Gastroesophageal sphincter (tissue), 4 donors: ENCODE results near the gene METTL15. TPM values are rescaled to one million over a fixed set of nuclear protein-coding genes. Genes with fewer than 3 reads are reported as not detected.

ENCODE experiments used
- ATAC-seq: fragments of 150-250 bp; one replicate; pipeline ENCODE4 v1.9.1; 2016; ENCODE audit warnings: mild to moderate bottlenecking, moderate library complexity
- H3K27ac ChIP-seq, 4 donors: fragments of 200-600 bp; sonication (generic) in 3 of 4; 1 replicate in 3 of 4; 2 replicates in 1 of 4; pipeline ENCODE4 v1.5.1; 2016 to 2019
- H3K27me3 ChIP-seq: fragments of 200-600 bp; sonication (generic); one replicate; pipeline ENCODE4 v1.5.1; 2019
- H3K36me3 ChIP-seq, 2 donors: fragments of 200-600 bp; sonication (generic); one replicate each; pipeline ENCODE4 v1.5.1; 2019; ENCODE audit warnings: control low read depth in 1 of 2
- H3K4me1 ChIP-seq, 3 donors: fragments of 200-600 bp; sonication (generic); 1 replicate in 2 of 3; 2 replicates in 1 of 3; pipeline ENCODE4 v1.5.1; 2016 to 2019; ENCODE audit warnings: control low read depth in 2 of 3
- H3K4me3 ChIP-seq, 2 donors: fragments of 200-600 bp; sonication (generic); one replicate each; pipeline ENCODE4 v1.5.1; 2019; ENCODE audit warnings: mild to moderate bottlenecking in 1 of 2, moderate library complexity in 1 of 2
- H3K9me3 ChIP-seq, 3 donors: fragments of 200-600 bp; sonication (generic); one replicate each; pipeline ENCODE4 v1.5.1; 2017 to 2019; ENCODE audit warnings: control low read depth in 2 of 3
- EP300 ChIP-seq: sonication (generic); formaldehyde crosslinking; IDR thresholded peaks from one replicate; pipeline ENCODE4 v1.6.1; 2017; ENCODE audit warnings: antibody characterized with exemption, mild to moderate bottlenecking
- POLR2A ChIP-seq, 2 donors: fragments of 450-650 bp; IDR thresholded peaks; one replicate each; pipeline ENCODE4 v1.6.1; 2017; ENCODE audit warnings: antibody characterized with exemption in 2 of 2, mild to moderate bottlenecking in 2 of 2, moderate library complexity in 1 of 2
- POLR2AphosphoS5 ChIP-seq: sonication (generic); formaldehyde crosslinking; IDR thresholded peaks from one replicate; pipeline ENCODE4 v1.6.1; 2017; ENCODE audit warnings: antibody characterized with exemption
- WGBS, 2 donors: methylation state at CpG; one replicate each; pipeline ENCODE4 v1.1.5; 2018; ENCODE audit warnings: low coverage in 1 of 2; 5-methylcytosine and 5-hydroxymethylcytosine counted together
- total RNA-seq, 4 donors: library from RNA; depleted of rRNA; stranded (reverse); fragments of >200 nt; gene quantifications; one replicate each; pipeline ENCODE4 v1.1.0, GENCODE V29; 2016
- TF ChIP-seq, protein P1 (sequence below), 4 experiments: fragments of 200-600 bp in 2 of 4; fragments of 450-650 bp in 2 of 4; sonication (generic) in 1 of 4; IDR thresholded peaks; one replicate each; pipeline ENCODE4 v1.5.1; 2017 to 2019; ENCODE audit warnings: antibody characterized with exemption in 4 of 4, mild to moderate bottlenecking in 2 of 4, moderate library complexity in 2 of 4

Gene METTL15
- total RNA-seq, 4 donors from 2014 or later = 7.8 to 20.5 (median 8.2) TPM

- Histone ChIP-seq H3K36me3 (no peaks in the 10 kb centered on the region), H3K27me3 (no peaks in the 10 kb centered on the region), H3K27ac (no peak overlapping the region), H3K4me1 (no peaks in the 10 kb centered on the region), H3K9me3 (no peaks in the 10 kb centered on the region), H3K4me3 (no peak overlapping the region)
- ATAC-seq = no peak
- WGBS, 2 donors = 75 to 100% methylated on average over 1 of the region's 1 CpG
- TF ChIP-seq, protein P1, sequence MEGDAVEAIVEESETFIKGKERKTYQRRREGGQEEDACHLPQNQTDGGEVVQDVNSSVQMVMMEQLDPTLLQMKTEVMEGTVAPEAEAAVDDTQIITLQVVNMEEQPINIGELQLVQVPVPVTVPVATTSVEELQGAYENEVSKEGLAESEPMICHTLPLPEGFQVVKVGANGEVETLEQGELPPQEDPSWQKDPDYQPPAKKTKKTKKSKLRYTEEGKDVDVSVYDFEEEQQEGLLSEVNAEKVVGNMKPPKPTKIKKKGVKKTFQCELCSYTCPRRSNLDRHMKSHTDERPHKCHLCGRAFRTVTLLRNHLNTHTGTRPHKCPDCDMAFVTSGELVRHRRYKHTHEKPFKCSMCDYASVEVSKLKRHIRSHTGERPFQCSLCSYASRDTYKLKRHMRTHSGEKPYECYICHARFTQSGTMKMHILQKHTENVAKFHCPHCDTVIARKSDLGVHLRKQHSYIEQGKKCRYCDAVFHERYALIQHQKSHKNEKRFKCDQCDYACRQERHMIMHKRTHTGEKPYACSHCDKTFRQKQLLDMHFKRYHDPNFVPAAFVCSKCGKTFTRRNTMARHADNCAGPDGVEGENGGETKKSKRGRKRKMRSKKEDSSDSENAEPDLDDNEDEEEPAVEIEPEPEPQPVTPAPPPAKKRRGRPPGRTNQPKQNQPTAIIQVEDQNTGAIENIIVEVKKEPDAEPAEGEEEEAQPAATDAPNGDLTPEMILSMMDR (IDR thresholded peaks at IDR 0.05) = no peak
- TF ChIP-seq POLR2AphosphoS5 = no peak
- no peak for TF ChIP-seq POLR2A (IDR thresholded peaks at IDR 0.05)
Measured at GRCh38 chr11:28223577-28223976, 115.4 kb downstream of the METTL15 start.

GRCh38 chr11:28223994-28224393 lies 115.8 kb downstream of the METTL15 start:
- Histone ChIP-seq H3K27me3 (no peaks in the 10 kb centered on the region), H3K27ac (no peak overlapping the region), H3K4me1 (no peaks in the 10 kb centered on the region), H3K36me3 (no peaks in the 10 kb centered on the region), H3K4me3 (no peak overlapping the region), H3K9me3 (no peaks in the 10 kb centered on the region)
- WGBS, 2 donors = 94 to 96% methylated on average over 2 of the region's 2 CpGs
- TF ChIP-seq, protein P1 (IDR thresholded peaks at IDR 0.05) = no peak
- no peak for TF ChIP-seq POLR2AphosphoS5
- no peak for ATAC-seq

GRCh38 chr11:28227460-28227859 lies 119.3 kb downstream of the METTL15 start:
- ATAC-seq = no peak

DNA sequence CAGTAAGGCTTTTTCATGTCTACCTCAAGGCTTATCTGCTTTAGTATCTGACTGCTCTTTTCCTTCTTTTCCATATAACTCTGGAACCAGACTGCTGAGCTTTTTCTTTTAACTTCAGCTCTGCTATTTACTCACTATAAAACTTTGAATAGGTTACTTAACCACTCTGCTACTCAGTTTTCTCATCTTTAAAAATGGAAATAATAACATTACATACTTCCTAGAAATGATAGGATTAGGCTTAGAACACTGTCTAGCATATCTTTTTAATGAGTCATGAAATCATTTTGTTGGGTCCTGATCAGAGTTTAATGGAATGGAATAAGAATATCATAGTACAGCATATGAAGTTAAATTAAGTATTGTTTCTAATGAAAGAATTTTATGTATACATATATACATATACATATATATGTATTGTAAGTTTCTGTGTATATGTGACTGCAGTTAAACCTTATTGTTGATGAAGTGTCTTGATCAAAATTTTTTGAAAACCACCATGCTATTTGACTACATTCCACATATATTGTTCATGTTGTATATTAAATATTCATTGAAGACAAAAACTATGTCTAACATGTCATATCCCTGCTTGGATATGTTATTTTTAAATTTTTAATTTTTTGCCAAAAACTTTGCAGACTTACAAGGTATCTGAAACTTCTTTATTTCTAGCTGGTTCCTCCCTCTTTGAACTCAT lies 120.2 kb downstream of the METTL15 start:
- ATAC-seq = no peak
- H3K27ac ChIP-seq = no peak overlapping the region
- no peaks in the 10 kb centered on the region for H3K4me1 ChIP-seq
- TF ChIP-seq EP300 (no peak), POLR2A (IDR thresholded peaks at IDR 0.05) (no peak), POLR2AphosphoS5 (no peak)
- TF ChIP-seq, protein P1 (IDR thresholded peaks at IDR 0.05) = no peak
- no peak overlapping the region for H3K4me3 ChIP-seq
- no peaks in the 10 kb centered on the region for H3K27me3 ChIP-seq
- H3K36me3 ChIP-seq = peaks cover 0 to 6% of the 10 kb centered on the region in 2 donors
- no peaks in the 10 kb centered on the region for H3K9me3 ChIP-seq

More at GRCh38 chr11:28227460-28227859, 119.3 kb downstream of the METTL15 start:
- Histone ChIP-seq H3K27ac (no peak overlapping the region), H3K9me3 (no peaks in the 10 kb centered on the region), H3K36me3 (peaks cover 0 to 6% of the 10 kb centered on the region in 2 donors), H3K4me1 (no peaks in the 10 kb centered on the region), H3K4me3 (no peak overlapping the region), H3K27me3 (no peaks in the 10 kb centered on the region)
- WGBS, 2 donors = 88 to 100% methylated on average over 1 of the region's 1 CpG
- TF ChIP-seq POLR2A (IDR thresholded peaks at IDR 0.05) (no peak), POLR2AphosphoS5 (no peak)

DNA sequence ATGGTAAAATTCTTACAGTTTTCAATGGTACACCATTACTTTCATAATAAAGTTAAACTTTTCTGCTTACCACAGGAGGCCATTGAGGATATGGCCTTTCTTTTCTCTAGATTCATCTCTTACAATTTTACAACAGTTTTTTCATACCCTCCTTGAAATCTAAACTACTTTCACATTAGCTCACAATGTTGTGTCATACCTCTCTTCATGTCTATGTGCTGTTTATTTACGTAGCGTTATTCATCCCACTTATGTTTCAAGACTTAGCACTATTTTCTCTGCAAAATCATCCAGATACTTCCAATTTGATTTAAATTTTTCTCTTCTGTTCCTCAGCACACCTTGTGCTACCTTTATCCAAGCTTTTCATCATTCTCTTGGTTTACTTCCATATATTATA lies 123.3 kb downstream of the METTL15 start:
- Histone ChIP-seq H3K36me3 (peaks cover 0 to 6% of the 10 kb centered on the region in 2 donors), H3K4me1 (no peaks in the 10 kb centered on the region), H3K9me3 (no peaks in the 10 kb centered on the region), H3K4me3 (no peak overlapping the region), H3K27me3 (no peaks in the 10 kb centered on the region), H3K27ac (no peak overlapping the region)
- no peak for ATAC-seq
- 91 to 94% methylated on average over 2 of the region's 2 CpGs for WGBS, 2 donors
- TF ChIP-seq POLR2A (IDR thresholded peaks at IDR 0.05) (no peak), POLR2AphosphoS5 (no peak), EP300 (no peak)
- TF ChIP-seq, protein P1 (IDR thresholded peaks at IDR 0.05) = no peak
